Activated CD8-positive, alpha-beta memory T cell treated with anti-CD3 and anti-CD28 coated beads for 24 hours (primary cell): ENCODE data around the gene COX6B2.

Experiments used
- DNase-seq: peaks from one replicate; pipeline ENCODE4 v3.0.0-alpha.2; 2020

The COX6B2 gene

GRCh38 chr19:55383279-55384130, 29.0 kb upstream of the COX6B2 start:
- peak; percentile 84 for DNase-seq

- DNase-seq = no peak
These were observed 28.1 kb upstream of the COX6B2 start for GRCh38 chr19:55382522-55383054.

GRCh38 chr19:55382013-55382412, 27.5 kb upstream of the COX6B2 start:
- DNase-seq = no peak

GRCh38 chr19:55379174-55379573, 24.7 kb upstream of the COX6B2 start:
- no peak for DNase-seq

GRCh38 chr19:55377356-55378131, 23.0 kb upstream of the COX6B2 start:
- DNase-seq = no peak

GRCh38 chr19:55376241-55376933, 21.9 kb upstream of the COX6B2 start, which contains the start of gene TMEM190:
TSS of gene TMEM190 (plus strand) at chr19:55376826. CDS start at chr19:55376854, 28 bp downstream.
- no peak for DNase-seq

- DNase-seq = no peak
These were observed 19.7 kb upstream of the COX6B2 start for GRCh38 chr19:55373993-55374757.

GRCh38 chr19:55373306-55373992, 18.9 kb upstream of the COX6B2 start:
- DNase-seq = no peak

- peak; percentile 60 for DNase-seq
These were observed 18.0 kb upstream of the COX6B2 start for GRCh38 chr19:55372316-55373081.

- no peak for DNase-seq
These were observed 15.9 kb upstream of the COX6B2 start, which contains the start of gene IL11 for GRCh38 chr19:55370305-55370988. TSS of gene IL11 (minus strand) at chr19:55370463. CDS start at chr19:55370310, 153 bp downstream.

- DNase-seq = peak; percentile 71
These were observed 15.3 kb upstream of the COX6B2 start for GRCh38 chr19:55369653-55370304.

GRCh38 chr19:55368701-55369563, 14.4 kb upstream of the COX6B2 start:
- DNase-seq = peak; percentile 68

- DNase-seq = no peak
These were observed 13.6 kb upstream of the COX6B2 start for GRCh38 chr19:55368106-55368505.

- DNase-seq = no peak
These were observed 12.3 kb upstream of the COX6B2 start for GRCh38 chr19:55366790-55367189.

GRCh38 chr19:55365964-55366363, 11.4 kb upstream of the COX6B2 start:
- no peak for DNase-seq

GRCh38 chr19:55365245-55365644, 10.7 kb upstream of the COX6B2 start:
- DNase-seq = no peak

GRCh38 chr19:55362990-55363716, 8.6 kb upstream of the COX6B2 start, which contains the start of gene GARIN5B:
TSS of gene GARIN5B (minus strand) at chr19:55363260. CDS start at chr19:55363066, 194 bp downstream.
- DNase-seq = no peak
